Endothelial cell of umbilical vein (primary cell): ENCODE measurements around the gene RPS21. TPM values are rescaled to one million over a fixed set of nuclear protein-coding genes. Genes with fewer than 3 reads are reported as not detected.

Experiments
- BruUV-seq: library from RNA; stranded (reverse); fragments of 400-500 nt; replicated peaks from 2 replicates; lab custom pipeline; 2021; lab: Mats Ljungman, UMichigan
- CTCF ChIA-PET: fragments of 300-600, 350-600 bp; sonication (Branson Sonifier 250); formaldehyde crosslinking; loops from one replicate; lab custom pipeline; 2021; ENCODE audit warnings: antibody characterized with exemption, inconsistent platforms; lab: Charles Lee
- POLR2A ChIA-PET: fragments of 300-600, 350-600 bp; sonication (Branson Sonifier 250); formaldehyde crosslinking; loops from one replicate; lab custom pipeline; 2021; ENCODE audit warnings: antibody characterized with exemption, inconsistent platforms; lab: Charles Lee
- DNase-seq: peaks from one replicate; pipeline ENCODE4 v3.0.0-alpha.2; 2011; ENCODE audit warnings: low read depth, low spot score
- FAIRE-seq: peaks from 2 replicates; lab custom pipeline; 2011; peaks lifted over from hg19 to GRCh38; lab: Jason Lieb, UNC
- H2AFZ ChIP-seq: 2 replicates; pipeline ENCODE4 v1.6.0; 2012; ENCODE audit warnings: low read depth, low read length, control low read depth, inconsistent platforms
- H3K27ac ChIP-seq: 2 replicates; pipeline ENCODE4 v1.5.1; 2011; ENCODE audit warnings: low read depth, mild to moderate bottlenecking, control low read depth, low read length, moderate library complexity; ENCODE audit not compliant: insufficient read depth
- H3K27me3 ChIP-seq, 2 experiments: 2 replicates each; pipeline versions ENCODE4 v1.6.0 to v1.6.1; 2011; ENCODE audit warnings: low read length in 2 of 2, mixed read lengths in 1 of 2; ENCODE audit not compliant: control insufficient read depth in 2 of 2, insufficient read depth in 2 of 2
- H3K36me3 ChIP-seq, 2 experiments: 2 replicates in 1 of 2; 3 replicates in 1 of 2; pipeline ENCODE4 v1.5.1; 2011; ENCODE audit warnings: low read length in 2 of 2, mild to moderate bottlenecking in 1 of 2, moderate library complexity in 1 of 2; ENCODE audit not compliant: control insufficient read depth in 2 of 2, insufficient read depth in 2 of 2; ENCODE audit errors: extremely low read depth in 1 of 2
- H3K4me1 ChIP-seq: 3 replicates; pipeline ENCODE4 v1.5.1; 2011; ENCODE audit warnings: mild to moderate bottlenecking, low read length; ENCODE audit not compliant: control insufficient read depth, insufficient read depth; ENCODE audit errors: extremely low read depth
- H3K4me2 ChIP-seq: 2 replicates; pipeline ENCODE4 v1.6.1; 2011; ENCODE audit warnings: low read length, control low read depth, mixed read lengths; ENCODE audit not compliant: insufficient read depth
- H3K4me3 ChIP-seq, 3 experiments: fragments of 200-600 bp in 1 of 3; sonication (generic), shearing (Covaris generic) in 1 of 3; replicated peaks in 1 of 3; 2 replicates each; pipeline ENCODE4 v1.5.1; 2011 to 2016; ENCODE audit warnings: control low read depth in 3 of 3, low read length in 3 of 3, mild to moderate bottlenecking in 2 of 3, inconsistent platforms in 1 of 3, low read depth in 1 of 3, moderate library complexity in 1 of 3; ENCODE audit not compliant: insufficient read depth in 1 of 3
- H3K79me2 ChIP-seq: 2 replicates; pipeline ENCODE4 v1.6.0; 2012; ENCODE audit warnings: low read length, inconsistent platforms; ENCODE audit not compliant: control insufficient read depth, insufficient read depth
- H3K9ac ChIP-seq: replicated peaks from 2 replicates; pipeline ENCODE3; 2011; ENCODE audit warnings: low read length, control low read depth; ENCODE audit not compliant: insufficient read depth; ENCODE audit errors: extremely low read depth
- H3K9me1 ChIP-seq: replicated peaks from 3 replicates; pipeline ENCODE4 v1.6.0; 2011; ENCODE audit warnings: mild to moderate bottlenecking, low read length; ENCODE audit not compliant: control insufficient read depth, insufficient read depth; ENCODE audit errors: extremely low read depth
- H3K9me3 ChIP-seq: replicated peaks from 2 replicates; pipeline ENCODE4 v1.5.1; 2012; ENCODE audit warnings: low read length, inconsistent platforms; ENCODE audit not compliant: control insufficient read depth, insufficient read depth
- H4K20me1 ChIP-seq: replicated peaks from 2 replicates; pipeline ENCODE3; 2011; ENCODE audit warnings: mild to moderate bottlenecking, low read length; ENCODE audit not compliant: control insufficient read depth, insufficient read depth; ENCODE audit errors: extremely low read depth
- EZH2 ChIP-seq: IDR thresholded peaks from 2 replicates; pipeline ENCODE4 v1.6.1; 2012; ENCODE audit warnings: borderline replicate concordance, low read depth, mild to moderate bottlenecking, moderate library complexity, low read length, inconsistent platforms; ENCODE audit not compliant: severe bottlenecking
- FOS ChIP-seq: IDR thresholded peaks from 2 replicates; pipeline ENCODE4 v1.6.1; 2011; ENCODE audit warnings: mild to moderate bottlenecking, low read length, moderate library complexity, borderline replicate concordance; ENCODE audit not compliant: insufficient read depth
- GATA2 ChIP-seq: IDR thresholded peaks from 2 replicates; pipeline ENCODE4 v1.7.0; 2011; ENCODE audit warnings: low read depth, mild to moderate bottlenecking, moderate library complexity, mixed read lengths, low read length; ENCODE audit not compliant: insufficient read length, insufficient read depth
- JUN ChIP-seq: IDR thresholded peaks from 2 replicates; pipeline ENCODE4 v1.6.1; 2011; ENCODE audit warnings: borderline replicate concordance, low read depth; ENCODE audit not compliant: insufficient read length, insufficient read depth
- MYC ChIP-seq: IDR thresholded peaks from one replicate; pipeline ENCODE4 v1.6.1; 2011; ENCODE audit warnings: mild to moderate bottlenecking, low read depth, low read length
- POLR2A ChIP-seq: IDR thresholded peaks from 2 replicates; pipeline ENCODE4 v1.6.1; 2012; ENCODE audit warnings: low read depth, mild to moderate bottlenecking, control low read depth, low read length
- POLR2AphosphoS5 ChIP-seq: IDR thresholded peaks from 2 replicates; pipeline ENCODE4 v1.6.1; 2012; ENCODE audit warnings: low read depth, mild to moderate bottlenecking, control low read depth, low read length, moderate library complexity; ENCODE audit not compliant: insufficient read depth
- dilution Hi-C: fragments of 300-500 bp; cut with MboI; formaldehyde crosslinking; loops from one replicate; pipeline ENCODE4 v1.15.0; 2019; ENCODE audit warnings: low sequenced_read_pairs; ENCODE audit not compliant: extremely low pct_ligation_motif_present
- intact Hi-C: fragments of 100-400 bp; cut with micrococcal nuclease; formaldehyde crosslinking; loops from one replicate; pipeline ENCODE4 v1.10.0; 2022
- polyA plus RNA-seq, 4 experiments: library from polyadenylated mRNA; depleted of rRNA in 3 of 4; stranded (reverse) in 3 of 4; unstranded in 1 of 4; fragments of >200 nt; gene quantifications; 2 replicates each; pipeline versions ENCODE4 v1.2.1 to v1.2.3, GENCODE V29; 2011 to 2012; ENCODE audit warnings: missing spikeins in 1 of 4
- total RNA-seq: library from RNA; stranded (reverse); gene quantifications from 2 replicates; pipeline ENCODE4 v1.2.3, GENCODE V29; 2021
- TF ChIP-seq, protein P1 (sequence below), 2 donors: IDR thresholded peaks; 1 replicate in 1 of 2; 2 replicates in 1 of 2; pipeline ENCODE4 v1.5.1; 2011; ENCODE audit warnings: low read length in 2 of 2, mild to moderate bottlenecking in 2 of 2, moderate library complexity in 2 of 2, control low read depth in 1 of 2, inconsistent platforms in 1 of 2, low read depth in 1 of 2; ENCODE audit not compliant: insufficient read depth in 1 of 2; ENCODE audit errors: extremely low read depth in 1 of 2
- TF ChIP-seq, protein P2 (sequence below): IDR thresholded peaks from 2 replicates; pipeline ENCODE4 v1.6.1; 2011; ENCODE audit not compliant: insufficient read depth, insufficient read length

RPS21 gene
- total and polyA plus RNA-seq, 2 donors (not counting 3 experiments of a cell fraction or from before 2014, with no cell fraction given) = 1,644 to 7,710 TPM

DNA sequence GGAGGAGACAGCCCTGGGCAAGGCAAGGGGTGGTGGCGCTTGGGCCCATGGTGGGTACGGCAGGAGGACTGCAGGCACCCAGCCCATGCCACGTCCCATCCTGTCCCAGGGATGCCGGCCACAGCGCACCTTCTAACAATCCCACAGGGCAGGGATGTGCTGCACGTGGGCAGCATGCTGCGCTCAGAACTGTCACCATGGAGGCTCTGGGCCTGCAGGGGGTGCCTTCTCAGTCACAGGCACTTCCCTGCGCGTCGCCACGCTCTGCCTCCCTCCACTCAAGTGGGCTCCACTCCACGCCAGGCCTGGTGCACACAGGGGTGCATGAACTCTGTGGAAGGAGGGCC lies 17.8 kb downstream of the RPS21 start:
- ChIA-PET POLR2A (no interaction called here), CTCF (interaction anchor here (1.0 kb wide), 1 partner anchor 22 kb away, joined by 3 read pairs; no protein-coding TSS in a partner anchor)
- no peak overlapping the region for H2AFZ ChIP-seq
- H3K4me2 ChIP-seq = no peak overlapping the region
- TF ChIP-seq, protein P1, sequence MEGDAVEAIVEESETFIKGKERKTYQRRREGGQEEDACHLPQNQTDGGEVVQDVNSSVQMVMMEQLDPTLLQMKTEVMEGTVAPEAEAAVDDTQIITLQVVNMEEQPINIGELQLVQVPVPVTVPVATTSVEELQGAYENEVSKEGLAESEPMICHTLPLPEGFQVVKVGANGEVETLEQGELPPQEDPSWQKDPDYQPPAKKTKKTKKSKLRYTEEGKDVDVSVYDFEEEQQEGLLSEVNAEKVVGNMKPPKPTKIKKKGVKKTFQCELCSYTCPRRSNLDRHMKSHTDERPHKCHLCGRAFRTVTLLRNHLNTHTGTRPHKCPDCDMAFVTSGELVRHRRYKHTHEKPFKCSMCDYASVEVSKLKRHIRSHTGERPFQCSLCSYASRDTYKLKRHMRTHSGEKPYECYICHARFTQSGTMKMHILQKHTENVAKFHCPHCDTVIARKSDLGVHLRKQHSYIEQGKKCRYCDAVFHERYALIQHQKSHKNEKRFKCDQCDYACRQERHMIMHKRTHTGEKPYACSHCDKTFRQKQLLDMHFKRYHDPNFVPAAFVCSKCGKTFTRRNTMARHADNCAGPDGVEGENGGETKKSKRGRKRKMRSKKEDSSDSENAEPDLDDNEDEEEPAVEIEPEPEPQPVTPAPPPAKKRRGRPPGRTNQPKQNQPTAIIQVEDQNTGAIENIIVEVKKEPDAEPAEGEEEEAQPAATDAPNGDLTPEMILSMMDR (IDR thresholded peaks at IDR 0.05; ENCODE audit: extremely low read depth in 1 of 2, insufficient read depth in 1 of 2, low read depth in 1 of 2, low read length in 2 of 2) = no peak
- TF ChIP-seq, protein P2, sequence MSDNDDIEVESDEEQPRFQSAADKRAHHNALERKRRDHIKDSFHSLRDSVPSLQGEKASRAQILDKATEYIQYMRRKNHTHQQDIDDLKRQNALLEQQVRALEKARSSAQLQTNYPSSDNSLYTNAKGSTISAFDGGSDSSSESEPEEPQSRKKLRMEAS = no peak
- no peak for TF ChIP-seq GATA2
- TF ChIP-seq MYC = no peak
- no peak for TF ChIP-seq EZH2
- no peak for TF ChIP-seq POLR2A
- no peak for TF ChIP-seq JUN
- no peak for TF ChIP-seq POLR2AphosphoS5
- no peak for TF ChIP-seq FOS
- no peak overlapping the region for H3K9ac ChIP-seq
- no peaks in the 10 kb centered on the region for H3K9me1 ChIP-seq
- no peak overlapping the region for H3K4me3 ChIP-seq
- no TSS peak for BruUV-seq
- DNase-seq = no peak
- H3K79me2 ChIP-seq = peaks cover 7% of the 10 kb centered on the region
- dilution Hi-C loops = no loop called here
- H3K9me3 ChIP-seq = no peaks in the 10 kb centered on the region
- H4K20me1 ChIP-seq = no peaks in the 10 kb centered on the region
- intact Hi-C loops = loop anchor here (1.0 to 5.0 kb wide), 3 partner anchors 47 to 213 kb away; partner anchors contain the start of gene ADRM1
- H3K27ac ChIP-seq = no peak overlapping the region
- peaks cover 11% of the 10 kb centered on the region for H3K4me1 ChIP-seq
- H3K36me3 ChIP-seq = peaks cover 0 to 1% of the 10 kb centered on the region in 2 experiments
- FAIRE-seq = no peak
- H3K27me3 ChIP-seq = no peaks in the 10 kb centered on the region
